HepG2 (cell line): ENCODE results near the gene CBLN3. TPM values are rescaled to one million over a fixed set of nuclear protein-coding genes. Genes with fewer than 3 reads are reported as not detected.

Source experiments
- BRCA1 ChIP-seq: sonication (generic); formaldehyde crosslinking; IDR thresholded peaks from 2 replicates; pipeline ENCODE4 v1.4.0; 2020; ENCODE audit warnings: missing genetic modification reagents
- ERF ChIP-seq: IDR thresholded peaks from 2 replicates; pipeline ENCODE4 v1.6.1; 2018; ENCODE audit warnings: missing biosample characterization, missing genetic modification reagents
- FOSL1 ChIP-seq: sonication (generic); formaldehyde crosslinking; IDR thresholded peaks from 2 replicates; pipeline ENCODE4 v1.9.0; 2021; ENCODE audit warnings: missing genetic modification reagents, borderline replicate concordance
- GABPB1 ChIP-seq: IDR thresholded peaks from 2 replicates; pipeline ENCODE4 v1.6.1; 2016; ENCODE audit warnings: mild to moderate bottlenecking, missing genetic modification reagents, moderate library complexity, missing compliant biosample characterization
- KDM1A ChIP-seq: IDR thresholded peaks from 2 replicates; pipeline ENCODE4 v1.6.1; 2016; ENCODE audit warnings: missing compliant biosample characterization
- NCOR1 ChIP-seq: fragments of 200-600 bp; sonication (generic); IDR thresholded peaks from 2 replicates; pipeline ENCODE4 v1.7.0; 2017; ENCODE audit warnings: antibody characterized with exemption, low read length, borderline replicate concordance
- RFXANK ChIP-seq: IDR thresholded peaks from 2 replicates; pipeline ENCODE4 v1.6.1; 2016
- SSRP1 ChIP-seq: IDR thresholded peaks from 2 replicates; pipeline ENCODE4 v1.6.1; 2016; ENCODE audit warnings: control low read depth
- ZHX2 ChIP-seq, 2 experiments: sonication (generic) in 1 of 2; formaldehyde crosslinking in 1 of 2; IDR thresholded peaks; 2 replicates each; pipeline versions ENCODE4 v1.6.1 to v1.9.0; 2014 to 2022; ENCODE audit warnings: antibody characterized with exemption in 1 of 2, borderline replicate concordance in 1 of 2, inconsistent platforms in 1 of 2, low read depth in 1 of 2, missing genetic modification reagents in 1 of 2
- ZNF18 ChIP-seq: sonication (generic); formaldehyde crosslinking; IDR thresholded peaks from 2 replicates; pipeline ENCODE4 v1.8.0; 2022; ENCODE audit warnings: mild to moderate bottlenecking, missing genetic modification reagents; ENCODE audit not compliant: insufficient replicate concordance
- ZNF180 ChIP-seq: sonication (generic); formaldehyde crosslinking; IDR thresholded peaks from 2 replicates; pipeline ENCODE4 v1.4.0; 2020; ENCODE audit warnings: low read depth, missing genetic modification reagents, borderline replicate concordance
- ZNF34 ChIP-seq: sonication (generic); formaldehyde crosslinking; IDR thresholded peaks from 2 replicates; pipeline ENCODE4 v1.4.0; 2020; ENCODE audit warnings: mild to moderate bottlenecking, missing genetic modification reagents, borderline replicate concordance
- ZNF562 ChIP-seq: sonication (generic); formaldehyde crosslinking; IDR thresholded peaks from 2 replicates; pipeline ENCODE4 v1.8.0; 2022; ENCODE audit warnings: missing genetic modification reagents, borderline replicate concordance
- ZNF737 ChIP-seq: sonication (generic); formaldehyde crosslinking; IDR thresholded peaks from 2 replicates; pipeline ENCODE4 v1.5.0; 2020; ENCODE audit warnings: missing genetic modification reagents, mild to moderate bottlenecking, borderline replicate concordance
- ZNF740 ChIP-seq: sonication (generic); formaldehyde crosslinking; IDR thresholded peaks from 2 replicates; pipeline ENCODE4 v1.4.0; 2020; ENCODE audit warnings: missing genetic modification reagents
- ZNF770 ChIP-seq: sonication (generic); formaldehyde crosslinking; IDR thresholded peaks from 2 replicates; pipeline ENCODE4 v1.5.0; 2020; ENCODE audit warnings: mild to moderate bottlenecking, missing genetic modification reagents
- ZNF883 ChIP-seq: sonication (generic); formaldehyde crosslinking; IDR thresholded peaks from 2 replicates; pipeline ENCODE4 v1.5.1; 2020; ENCODE audit warnings: mild to moderate bottlenecking, missing genetic modification reagents; ENCODE audit errors: not compliant biosample characterization
- polyA plus RNA-seq, 8 experiments: library from polyadenylated mRNA; depleted of rRNA in 3 of 8; stranded (reverse) in 7 of 8; unstranded in 1 of 8; fragments of >200 nt; fragmentation: Illumina TruSeq in 4 of 8; extraction: Trizol in 4 of 8; gene quantifications; 2 replicates each; pipeline versions ENCODE4 v1.2.1 to v1.2.3, GENCODE V29; 2011 to 2016; ENCODE audit warnings: low read depth in 4 of 8, missing spikeins in 1 of 8, mixed read lengths in 1 of 8; ENCODE audit not compliant: insufficient read depth in 1 of 8
- total RNA-seq, 5 experiments: library from RNA; depleted of rRNA; stranded (reverse); fragments of >200 nt; fragmentation: Illumina TruSeq; extraction: Trizol; gene quantifications; 2 replicates each; pipeline ENCODE4 v1.2.3, GENCODE V29; 2016; ENCODE audit warnings: low read depth in 1 of 5

CBLN3 gene
- total and polyA plus RNA-seq, 2 of the 13 experiments (the other 11 are each of a cell fraction or from before 2014, with no cell fraction given), result 0.66 to 0.98 TPM

GRCh38 chr14:24442240-24443052 is 13.0 kb upstream of the CBLN3 start, which contains the start of gene SDR39U1 (continued):
- TF ChIP-seq ZNF18, result peak; percentile 97
- no peak for TF ChIP-seq ZNF737 (CRISPR knock-in tag)
- peak; percentile 97 for TF ChIP-seq ZNF883 (CRISPR knock-in tag)
- peak; percentile 12 for TF ChIP-seq KDM1A (CRISPR knock-in tag)
- peak; percentile 58; the same call in 1 of the 2 replicates for TF ChIP-seq ZHX2 (IDR thresholded peaks at IDR 0.05; ENCODE audit: low read depth)
- peak; percentile 84 for TF ChIP-seq ZHX2 (CRISPR knock-in tag; IDR thresholded peaks at IDR 0.05; ENCODE audit: borderline replicate concordance)
- peak; percentile 96 for TF ChIP-seq GABPB1 (CRISPR knock-in tag)
- 0 out of 2 replicates have a peak, but pooled peaks have one; percentile 54 for TF ChIP-seq ZNF180 (CRISPR knock-in tag)
- peak; percentile 80; the same call in 1 of the 2 replicates for TF ChIP-seq NCOR1
- peak; percentile 87 for TF ChIP-seq ZNF740
- TF ChIP-seq RFXANK, result peak; percentile 74; the same call in 1 of the 2 replicates
- no peak for TF ChIP-seq ZNF562 (CRISPR knock-in tag)
- peak; percentile 91; the same call in 1 of the 2 replicates for TF ChIP-seq BRCA1 (CRISPR knock-in tag)
- peak; percentile 99 for TF ChIP-seq SSRP1 (CRISPR knock-in tag)
- peak; percentile 90 for TF ChIP-seq ZNF34 (CRISPR knock-in tag)
- no peak for TF ChIP-seq FOSL1
- peak; percentile 96 for TF ChIP-seq ERF (CRISPR knock-in tag)
- no peak for TF ChIP-seq ZNF770
